ENCODE results near the gene TMEM131.

GRCh38 chr2:98008415-98008814 lies 12.7 kb upstream of the TMEM131 start:
- TF ChIP-seq CTCF (IDR thresholded peaks at IDR 0.05 in 4 of 5, conservative IDR thresholded peaks at IDR 0.05 in 1 of 5) (no peak), POLR2A (IDR thresholded peaks at IDR 0.05) (no peak)
